H1 (cell line): ENCODE results near the gene GPR176. TPM values are rescaled to one million over a fixed set of nuclear protein-coding genes. Genes with fewer than 3 reads are reported as not detected.
A peak's percentile ranks its signal among the peaks of the same experiment; 100 is the strongest.

Experiments
- CTCF ChIA-PET: fragments of 300-600 bp; sonication (Branson Sonifier 250); formaldehyde crosslinking; loops from one replicate; lab custom pipeline; 2021; ENCODE audit not compliant: partially characterized antibody; lab: Charles Lee
- POLR2A ChIA-PET: fragments of 300-600 bp; sonication (Branson Sonifier 250); formaldehyde crosslinking; loops from one replicate; lab custom pipeline; 2021; ENCODE audit warnings: inconsistent platforms; ENCODE audit not compliant: partially characterized antibody; lab: Charles Lee
- DNase-seq, 2 experiments: peaks; one replicate each; pipeline versions ENCODE4 v3.0.0 to v3.0.0-alpha.2; 2010 to 2022; ENCODE audit warnings: low spot score in 2 of 2, low read depth in 1 of 2, mixed read lengths in 1 of 2
- FAIRE-seq: peaks from 2 replicates; lab custom pipeline; 2011; peaks lifted over from hg19 to GRCh38; lab: Jason Lieb, UNC
- H2AFZ ChIP-seq: 2 replicates; pipeline ENCODE4 v1.8.1; 2012; ENCODE audit warnings: low read length, inconsistent platforms
- H2AK5ac ChIP-seq: 2 replicates; pipeline ENCODE4 v1.6.1; 2013; ENCODE audit warnings: low read depth, low read length
- H2BK120ac ChIP-seq: replicated peaks from 2 replicates; pipeline ENCODE3; 2013; ENCODE audit warnings: low read depth, low read length, inconsistent platforms
- H2BK12ac ChIP-seq: 2 replicates; pipeline ENCODE4 v1.6.1; 2013; ENCODE audit warnings: low read depth, low read length
- H2BK15ac ChIP-seq: 2 replicates; pipeline ENCODE4 v1.6.1; 2013; ENCODE audit warnings: low read length
- H2BK20ac ChIP-seq: 2 replicates; pipeline ENCODE4 v1.6.1; 2013; ENCODE audit warnings: low read length
- H2BK5ac ChIP-seq: 2 replicates; pipeline ENCODE4 v1.6.1; 2013; ENCODE audit warnings: low read depth, low read length
- H3K14ac ChIP-seq: 2 replicates; pipeline ENCODE4 v1.6.1; 2013; ENCODE audit warnings: inconsistent platforms; ENCODE audit not compliant: insufficient read length
- H3K18ac ChIP-seq: 2 replicates; pipeline ENCODE4 v1.6.1; 2013; ENCODE audit warnings: low read length; ENCODE audit errors: extremely low read depth
- H3K23ac ChIP-seq: 2 replicates; pipeline ENCODE4 v1.6.1; 2013; ENCODE audit warnings: inconsistent platforms; ENCODE audit not compliant: insufficient read length
- H3K23me2 ChIP-seq: 2 replicates; pipeline ENCODE4 v1.6.1; 2013; ENCODE audit warnings: low read depth, low read length
- H3K27ac ChIP-seq: 2 replicates; pipeline ENCODE4 v1.6.1; 2011; ENCODE audit warnings: low read depth, low read length, inconsistent platforms
- H3K27me3 ChIP-seq, 4 experiments: replicated peaks in 1 of 4; 1 replicate in 1 of 4; 2 replicates in 3 of 4; pipeline versions ENCODE4 v1.6.1 to v1.8.1; 2011 to 2013; ENCODE audit warnings: low read length in 3 of 4, mild to moderate bottlenecking in 3 of 4, inconsistent platforms in 2 of 4, mixed read lengths in 2 of 4, moderate library complexity in 1 of 4; ENCODE audit not compliant: control insufficient read depth in 3 of 4, insufficient read depth in 3 of 4; ENCODE audit errors: extremely low read depth in 1 of 4
- H3K36me3 ChIP-seq, 4 experiments: 2 replicates each; pipeline versions ENCODE4 v1.6.1 to v1.8.1; 2011 to 2013; ENCODE audit warnings: mild to moderate bottlenecking in 4 of 4, low read length in 3 of 4, moderate library complexity in 2 of 4, control low read depth in 1 of 4, inconsistent platforms in 1 of 4; ENCODE audit not compliant: insufficient read depth in 4 of 4, control insufficient read depth in 2 of 4
- H3K4ac ChIP-seq: replicated peaks from 2 replicates; pipeline ENCODE3; 2013; ENCODE audit warnings: low read length, low read depth, mixed read lengths, inconsistent platforms; ENCODE audit not compliant: insufficient read length
- H3K4me1 ChIP-seq, 4 experiments: replicated peaks in 1 of 4; 1 replicate in 1 of 4; 2 replicates in 3 of 4; pipeline versions ENCODE4 v1.6.1 to v1.8.1; 2011 to 2013; ENCODE audit warnings: low read length in 3 of 4, inconsistent platforms in 2 of 4, mixed read lengths in 1 of 4; ENCODE audit not compliant: insufficient read depth in 4 of 4, control insufficient read depth in 3 of 4
- H3K4me2 ChIP-seq, 2 experiments: 2 replicates each; pipeline versions ENCODE4 v1.6.1 to v1.8.1; 2011 to 2013; ENCODE audit warnings: low read depth in 2 of 2, low read length in 2 of 2, control low read depth in 1 of 2, inconsistent platforms in 1 of 2, mild to moderate bottlenecking in 1 of 2; ENCODE audit not compliant: insufficient read depth in 1 of 2
- H3K4me3 ChIP-seq, 4 experiments: fragments of 200-600, 300-600 bp in 1 of 4; sonication (generic), shearing (Covaris generic), sonication (Bioruptor Twin) in 1 of 4; 2 replicates each; pipeline versions ENCODE4 v1.5.1 to v1.8.1; 2011 to 2016; ENCODE audit warnings: low read length in 4 of 4, low read depth in 3 of 4, control low read depth in 2 of 4, inconsistent platforms in 2 of 4, mild to moderate bottlenecking in 2 of 4, mixed read lengths in 1 of 4, moderate library complexity in 1 of 4; ENCODE audit not compliant: insufficient read depth in 2 of 4; ENCODE audit errors: extremely low read depth in 1 of 4
- H3K56ac ChIP-seq: replicated peaks from 2 replicates; pipeline ENCODE3; 2013; ENCODE audit warnings: low read depth, mild to moderate bottlenecking, mixed read lengths, low read length, inconsistent platforms; ENCODE audit not compliant: insufficient read length
- H3K79me1 ChIP-seq: 2 replicates; pipeline ENCODE4 v1.6.1; 2013; ENCODE audit warnings: low read depth, low read length, control low read depth
- H3K79me2 ChIP-seq, 2 experiments: 2 replicates each; pipeline versions ENCODE4 v1.6.1 to v1.8.1; 2012 to 2013; ENCODE audit warnings: low read length in 2 of 2, mild to moderate bottlenecking in 2 of 2, inconsistent platforms in 1 of 2; ENCODE audit not compliant: insufficient read depth in 2 of 2, control insufficient read depth in 1 of 2
- H3K9ac ChIP-seq, 4 experiments: replicated peaks in 1 of 4; 1 replicate in 1 of 4; 2 replicates in 3 of 4; pipeline versions ENCODE4 v1.6.1 to v1.8.1; 2011 to 2013; ENCODE audit warnings: low read depth in 3 of 4, low read length in 3 of 4, control low read depth in 2 of 4, mild to moderate bottlenecking in 2 of 4, moderate library complexity in 2 of 4, inconsistent platforms in 1 of 4; ENCODE audit errors: extremely low read depth in 1 of 4
- H3K9me3 ChIP-seq, 2 experiments: 2 replicates each; pipeline versions ENCODE4 v1.6.1 to v1.8.1; 2012 to 2013; ENCODE audit warnings: mild to moderate bottlenecking in 2 of 2, moderate library complexity in 2 of 2, control low read depth in 1 of 2, inconsistent platforms in 1 of 2, low read depth in 1 of 2, low read length in 1 of 2, mixed read lengths in 1 of 2; ENCODE audit not compliant: insufficient read depth in 2 of 2
- H4K20me1 ChIP-seq, 2 experiments: replicated peaks in 1 of 2; 2 replicates each; pipeline versions ENCODE3 to v1.8.1; 2011 to 2013; ENCODE audit warnings: inconsistent platforms in 2 of 2, low read length in 2 of 2, mild to moderate bottlenecking in 1 of 2; ENCODE audit not compliant: insufficient read depth in 2 of 2, control insufficient read depth in 1 of 2
- H4K5ac ChIP-seq: 2 replicates; pipeline ENCODE4 v1.6.1; 2013; ENCODE audit warnings: low read length, low read depth, mixed read lengths, inconsistent platforms; ENCODE audit not compliant: insufficient read length
- H4K8ac ChIP-seq: 2 replicates; pipeline ENCODE4 v1.8.0; 2013; ENCODE audit warnings: mild to moderate bottlenecking, moderate library complexity, low read length, inconsistent platforms; ENCODE audit not compliant: insufficient read depth; ENCODE audit errors: extremely low read depth
- H4K91ac ChIP-seq: replicated peaks from 2 replicates; pipeline ENCODE3; 2013; ENCODE audit warnings: low read length, mixed read lengths, inconsistent platforms; ENCODE audit not compliant: insufficient read length
- CTCF ChIP-seq, 3 experiments: IDR thresholded peaks; 1 replicate in 2 of 3; 2 replicates in 1 of 3; pipeline versions ENCODE4 v1.5.1 to v1.6.1; 2011; ENCODE audit warnings: low read length in 3 of 3, mild to moderate bottlenecking in 3 of 3, inconsistent platforms in 2 of 3, low read depth in 1 of 3, moderate library complexity in 1 of 3; ENCODE audit not compliant: insufficient read depth in 1 of 3; ENCODE audit errors: control extremely low read depth in 1 of 3
- EP300 ChIP-seq, 2 experiments: IDR thresholded peaks; 1 replicate in 1 of 2; 2 replicates in 1 of 2; pipeline ENCODE4 v1.6.1; 2011 to 2012; ENCODE audit warnings: low read depth in 2 of 2, low read length in 2 of 2, mild to moderate bottlenecking in 2 of 2, borderline replicate concordance in 1 of 2, inconsistent platforms in 1 of 2, moderate library complexity in 1 of 2
- RAD21 ChIP-seq, 2 experiments: IDR thresholded peaks in 1 of 2; conservative IDR thresholded peaks in 1 of 2; 2 replicates each; pipeline ENCODE4 v1.6.1; 2011; ENCODE audit warnings: low read depth in 2 of 2, low read length in 2 of 2, improper control_type of control experiment in 1 of 2, inconsistent platforms in 1 of 2, mild to moderate bottlenecking in 1 of 2, moderate library complexity in 1 of 2
- WGBS, 2 experiments: shearing (Covaris generic) in 1 of 2; methylation state at CpG; one replicate each; pipeline versions ENCODE4 v1.1.6 to v1.1.7; 2013 to 2015; ENCODE audit warnings: low lambda C conversion rate in 2 of 2, mixed read lengths in 2 of 2, inconsistent platforms in 1 of 2, low coverage in 1 of 2, missing lambda C conversion rate in 1 of 2; ENCODE audit not compliant: insufficient replicate concordance in 2 of 2, insufficient coverage in 1 of 2, insufficient read length in 1 of 2; ENCODE audit errors: extremely low coverage in 1 of 2, missing lambda C conversion rate in 1 of 2; 5-methylcytosine and 5-hydroxymethylcytosine counted together
- polyA plus RNA-seq, 7 experiments: library from polyadenylated mRNA; depleted of rRNA in 3 of 7; stranded (reverse) in 5 of 7; unstranded in 2 of 7; fragments of >200 nt in 5 of 7; fragments of 200-250 nt in 2 of 7; gene quantifications; 1 replicate in 5 of 7; 2 replicates in 1 of 7; 4 replicates in 1 of 7; pipeline versions ENCODE4 v1.2.1 to v1.2.3, GENCODE V29; 2011 to 2013; ENCODE audit warnings: missing spikeins in 2 of 7, mixed read lengths in 2 of 7
- total RNA-seq: library from RNA; stranded (reverse); fragmentation: NEBNext Ultra II Directional; extraction: Animal tissue kit (Norgen Biotek cat#: 25700); gene quantifications from 2 replicates; pipeline ENCODE4 v1.2.1, GENCODE V29; 2021

Gene GPR176
- total and polyA plus RNA-seq, 2 of the 8 experiments (the other 6 are each of a cell fraction or from before 2014, with no cell fraction given) = 190 to 281 TPM

- Histone ChIP-seq H3K4me2 (no peak overlapping the region), H2BK15ac (no peak overlapping the region), H3K27me3 (no peaks in the 10 kb centered on the region), H3K4me3 (no peak overlapping the region), H3K4ac (no peak overlapping the region), H2AK5ac (no peak overlapping the region), H3K79me1 (peaks cover 9% of the 10 kb centered on the region; the same call in 1 of the 2 replicates), H3K36me3 (peaks cover 0 to 6% (median 3%) of the 10 kb centered on the region in 4 experiments; a peak in 2 of 8 replicates), H2AFZ (no peak overlapping the region), H3K18ac (no peak overlapping the region), H3K9ac (no peak overlapping the region), H3K56ac (no peak overlapping the region), H2BK12ac (no peak overlapping the region), H4K91ac (no peak overlapping the region), H3K27ac (no peak overlapping the region), H4K20me1 (peaks cover 11 to 19% of the 10 kb centered on the region in 2 experiments), H3K23me2 (no peaks in the 10 kb centered on the region), H3K4me1 (peaks cover 0 to 9% (median 2%) of the 10 kb centered on the region in 4 experiments; a peak in 5 of 7 replicates), H2BK120ac (no peak overlapping the region), H2BK5ac (no peak overlapping the region), H3K9me3 (no peaks in the 10 kb centered on the region), H2BK20ac (no peak overlapping the region), H4K8ac (no peak overlapping the region), H3K14ac (no peak overlapping the region), H3K23ac (no peak overlapping the region), H3K79me2 (peaks cover 16 to 97% of the 10 kb centered on the region in 2 experiments; a peak in 3 of 4 replicates), H4K5ac (no peak overlapping the region)
- TF ChIP-seq CTCF (IDR thresholded peaks at IDR 0.05; ENCODE audit: control extremely low read depth in 1 of 3, insufficient read depth in 1 of 3, low read depth in 1 of 3, low read length in 3 of 3) (peak in 2 of 3 experiments; percentile 45 to 56; a peak in 2 of 4 replicates), RAD21 (IDR thresholded peaks at IDR 0.05 in 1 of 2, conservative IDR thresholded peaks at IDR 0.05 in 1 of 2; ENCODE audit: low read depth in 2 of 2, low read length in 2 of 2) (peak; percentile 61 to 70), EP300 (IDR thresholded peaks at IDR 0.05; ENCODE audit: borderline replicate concordance in 1 of 2, low read depth in 2 of 2, low read length in 2 of 2) (no peak)
- DNase-seq (no peak), FAIRE-seq (no peak)
- 86% methylated on average over 9 of the region's 9 CpGs; no CpG with 5 or more reads in 1 of the 2 experiments for WGBS, 2 experiments
- ChIA-PET CTCF (interaction anchor here (0.6 to 5.9 kb wide), 24 partner anchors 9 to 90 kb away, joined by 3 to 34 read pairs (median 5); partner anchors contain the start of gene EIF2AK4), POLR2A (interaction anchor here (1.0 kb wide), 1 partner anchor 46 kb away, joined by 7 read pairs; no protein-coding TSS in a partner anchor)
These were observed 45.0 kb downstream of the GPR176 start for GRCh38 chr15:39874890-39875549.
